GM12873 (cell line): ENCODE measurements around the gene SAMD7.

Source experiments
- TF ChIP-seq, protein P1 (sequence below): IDR thresholded peaks from 2 replicates; pipeline ENCODE4 v1.5.1; 2012; ENCODE audit warnings: low read depth, mild to moderate bottlenecking, moderate library complexity, low read length, control low read depth; ENCODE audit not compliant: insufficient read depth; ENCODE audit errors: missing control alignments

SAMD7 gene

GRCh38 chr3:169966951-169967915, 55.9 kb downstream of the SAMD7 start:
- TF ChIP-seq, protein P1, sequence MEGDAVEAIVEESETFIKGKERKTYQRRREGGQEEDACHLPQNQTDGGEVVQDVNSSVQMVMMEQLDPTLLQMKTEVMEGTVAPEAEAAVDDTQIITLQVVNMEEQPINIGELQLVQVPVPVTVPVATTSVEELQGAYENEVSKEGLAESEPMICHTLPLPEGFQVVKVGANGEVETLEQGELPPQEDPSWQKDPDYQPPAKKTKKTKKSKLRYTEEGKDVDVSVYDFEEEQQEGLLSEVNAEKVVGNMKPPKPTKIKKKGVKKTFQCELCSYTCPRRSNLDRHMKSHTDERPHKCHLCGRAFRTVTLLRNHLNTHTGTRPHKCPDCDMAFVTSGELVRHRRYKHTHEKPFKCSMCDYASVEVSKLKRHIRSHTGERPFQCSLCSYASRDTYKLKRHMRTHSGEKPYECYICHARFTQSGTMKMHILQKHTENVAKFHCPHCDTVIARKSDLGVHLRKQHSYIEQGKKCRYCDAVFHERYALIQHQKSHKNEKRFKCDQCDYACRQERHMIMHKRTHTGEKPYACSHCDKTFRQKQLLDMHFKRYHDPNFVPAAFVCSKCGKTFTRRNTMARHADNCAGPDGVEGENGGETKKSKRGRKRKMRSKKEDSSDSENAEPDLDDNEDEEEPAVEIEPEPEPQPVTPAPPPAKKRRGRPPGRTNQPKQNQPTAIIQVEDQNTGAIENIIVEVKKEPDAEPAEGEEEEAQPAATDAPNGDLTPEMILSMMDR = no peak

DNA sequence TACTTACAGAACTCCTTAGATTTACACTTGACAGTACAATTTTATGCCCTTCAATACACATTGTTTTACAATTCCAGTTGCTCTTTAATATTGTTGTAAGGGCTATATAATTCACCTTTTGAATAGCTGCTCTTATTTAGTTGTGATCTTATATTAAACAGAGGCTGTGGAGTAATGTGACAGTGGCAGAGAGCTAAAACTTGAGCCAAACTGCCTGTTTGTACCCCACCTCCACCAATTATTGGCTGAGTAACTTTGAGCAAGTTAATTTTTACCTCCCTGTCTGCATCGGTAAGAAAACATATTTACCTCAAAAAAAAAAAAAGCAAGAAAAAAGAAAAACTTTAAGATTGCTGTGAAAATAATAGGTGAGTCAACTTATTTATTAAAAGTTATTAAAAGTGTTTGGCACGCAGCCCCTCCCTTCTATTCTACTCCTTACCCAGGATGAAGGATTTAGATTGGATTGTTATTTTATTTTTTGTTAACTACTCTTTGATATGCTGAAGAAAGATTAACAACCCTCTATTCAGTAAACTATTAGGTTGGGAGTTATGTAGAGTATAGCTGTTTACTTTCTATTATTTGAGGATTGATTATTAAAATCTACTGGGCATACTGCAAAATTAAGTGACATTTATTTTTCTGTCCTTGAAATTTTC, 57.0 kb downstream of the SAMD7 start:
- TF ChIP-seq, protein P1 = no peak

GRCh38 chr3:169969174-169970095, 58.1 kb downstream of the SAMD7 start:
- TF ChIP-seq, protein P1 = no peak

GRCh38 chr3:169970847-169971246, 59.5 kb downstream of the SAMD7 start:
- TF ChIP-seq, protein P1 = no peak

DNA sequence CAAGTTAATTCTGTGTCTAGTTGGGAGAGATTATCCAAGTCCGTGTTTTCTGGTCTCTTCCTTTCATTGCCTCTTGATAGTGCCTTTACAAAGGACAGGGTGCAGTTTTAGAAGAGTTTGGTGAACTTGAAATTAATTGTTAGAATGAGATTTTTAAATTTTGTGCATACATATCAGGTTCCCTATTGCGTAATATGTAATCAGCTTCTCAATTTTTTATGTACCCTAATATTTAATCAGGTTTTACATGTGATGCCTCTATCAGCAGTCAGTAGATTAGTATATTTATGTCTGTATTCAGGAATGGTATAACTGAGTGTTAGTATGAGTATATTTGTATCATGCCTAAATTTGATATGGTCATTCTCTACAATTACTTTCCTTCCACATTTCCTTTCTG, 60.1 kb downstream of the SAMD7 start:
- TF ChIP-seq, protein P1 = no peak

DNA sequence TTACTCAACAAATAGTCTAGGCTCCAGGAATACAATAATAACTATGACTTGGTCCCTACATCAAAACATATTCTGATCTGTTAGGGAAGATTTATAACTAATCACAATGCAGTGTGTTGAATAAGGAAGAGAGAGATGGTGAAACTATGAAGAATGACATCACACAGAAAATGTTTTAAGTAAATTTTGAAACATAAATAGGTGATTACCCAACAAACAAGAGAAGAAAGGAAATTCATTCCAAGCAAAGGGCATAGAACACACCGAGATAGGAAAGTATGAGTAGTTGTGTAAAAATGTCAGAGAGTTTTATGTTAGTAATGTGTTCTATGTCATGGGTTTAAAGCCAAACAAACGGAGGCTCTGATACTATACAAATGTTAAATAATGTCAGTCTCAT, 68.7 kb downstream of the SAMD7 start:
- TF ChIP-seq, protein P1 = no peak
